ENCODE data around the gene THSD7B.

The THSD7B gene

DNA sequence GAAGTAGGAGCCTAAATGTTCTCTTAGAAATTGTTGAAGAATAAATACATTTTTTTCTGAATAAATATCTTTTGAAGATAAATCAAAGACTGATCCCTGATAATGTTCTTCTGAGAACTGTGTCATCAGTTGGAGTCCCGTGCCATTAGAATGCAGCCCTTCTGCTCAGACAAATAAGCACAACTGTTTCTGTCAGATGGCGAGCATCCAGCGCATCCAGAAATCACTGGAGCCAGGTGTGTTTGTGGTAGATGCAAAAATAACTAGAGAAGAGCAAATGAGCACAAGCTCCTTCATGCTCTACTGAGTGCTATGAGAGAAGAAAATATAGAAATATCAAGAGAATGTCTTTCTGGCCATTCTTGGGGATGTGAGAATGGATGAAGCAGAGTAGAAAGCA, 573.7 kb downstream of the THSD7B start:
- TF ChIP-seq ZFX (IDR thresholded peaks at IDR 0.05; ENCODE audit: borderline replicate concordance) (no peak), CTCF (IDR thresholded peaks at IDR 0.05) (no peak)
- H3K27ac ChIP-seq, result no peak overlapping the region

GRCh38 chr2:137345994-137346393, 580.6 kb downstream of the THSD7B start:
- TF ChIP-seq ZFX (IDR thresholded peaks at IDR 0.05; ENCODE audit: borderline replicate concordance) (no peak), CTCF (IDR thresholded peaks at IDR 0.05) (no peak)
- H3K27ac ChIP-seq, result no peak overlapping the region

DNA sequence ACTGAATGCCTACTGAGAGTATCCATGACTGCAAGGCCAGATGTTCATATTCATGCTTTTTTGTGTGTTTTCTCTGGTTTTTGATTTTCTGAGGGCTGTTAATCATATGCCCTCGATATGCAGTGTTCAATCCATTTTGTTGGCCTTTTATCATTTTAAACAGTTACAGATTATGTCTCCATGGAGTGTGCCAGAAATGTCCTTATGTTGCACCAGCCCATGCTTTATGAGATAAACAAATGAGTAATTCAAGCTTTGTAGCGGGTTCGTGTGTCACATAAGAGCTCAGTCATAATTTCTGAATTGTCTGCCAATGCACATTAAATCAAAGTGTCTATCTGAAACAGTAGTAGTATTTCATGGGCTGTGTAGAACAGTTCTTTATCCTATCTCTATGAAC, 583.0 kb downstream of the THSD7B start:
- H3K27ac ChIP-seq, result no peak overlapping the region
- TF ChIP-seq CTCF (IDR thresholded peaks at IDR 0.05), result no peak
- TF ChIP-seq ZFX (IDR thresholded peaks at IDR 0.05; ENCODE audit: borderline replicate concordance), result no peak

GRCh38 chr2:137357634-137358033, 592.3 kb downstream of the THSD7B start:
- no peak for TF ChIP-seq CTCF (IDR thresholded peaks at IDR 0.05)
- TF ChIP-seq ZFX (IDR thresholded peaks at IDR 0.05; ENCODE audit: borderline replicate concordance), result no peak
- H3K27ac ChIP-seq, result no peak overlapping the region

DNA sequence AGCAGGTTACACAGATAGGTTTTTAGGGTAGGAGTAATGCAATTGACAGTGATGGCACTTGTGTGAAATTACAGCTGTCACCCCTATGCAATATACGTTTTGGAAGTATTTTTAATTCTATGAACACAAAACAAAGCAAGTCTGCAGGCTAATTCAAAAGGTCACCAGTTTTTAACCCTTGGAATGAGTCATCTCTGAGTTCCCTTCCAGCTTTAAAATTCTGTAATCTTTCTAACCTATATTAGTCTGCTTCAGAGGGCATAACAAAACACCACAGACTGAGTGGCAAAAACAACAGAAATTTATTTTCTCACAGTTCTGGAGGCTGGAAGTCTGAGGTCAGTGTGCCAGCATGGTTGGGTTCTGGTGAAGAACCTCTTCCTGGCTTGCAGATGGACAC, 602.0 kb downstream of the THSD7B start:
- no peak overlapping the region for H3K27ac ChIP-seq
- no peak for TF ChIP-seq ZFX (IDR thresholded peaks at IDR 0.05; ENCODE audit: borderline replicate concordance)
- no peak for TF ChIP-seq CTCF (IDR thresholded peaks at IDR 0.05)

DNA sequence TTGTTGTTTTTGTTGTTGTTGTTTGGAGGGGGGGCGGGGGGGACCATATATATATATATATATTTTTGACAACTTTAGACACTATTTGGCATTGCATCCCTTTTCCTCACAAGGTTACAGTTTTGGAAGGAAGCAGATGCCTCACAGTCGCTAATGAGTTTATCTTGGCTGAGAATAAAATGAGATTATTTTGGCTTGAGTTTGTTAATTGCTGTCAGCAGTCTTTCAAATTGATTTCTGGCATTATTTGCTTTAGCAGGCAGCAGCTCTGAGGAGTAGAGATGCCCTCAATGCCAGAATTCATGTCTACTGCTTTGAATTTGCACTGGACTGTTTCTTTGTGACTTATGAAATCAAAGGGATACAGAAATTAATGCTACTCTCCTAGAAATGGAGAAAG, 603.8 kb downstream of the THSD7B start:
- no peak overlapping the region for H3K27ac ChIP-seq
- TF ChIP-seq CTCF (IDR thresholded peaks at IDR 0.05) (no peak), ZFX (IDR thresholded peaks at IDR 0.05; ENCODE audit: borderline replicate concordance) (no peak)

- H3K27ac ChIP-seq, result no peak overlapping the region
- no peak for TF ChIP-seq CTCF (IDR thresholded peaks at IDR 0.05)
- TF ChIP-seq ZFX (IDR thresholded peaks at IDR 0.05; ENCODE audit: borderline replicate concordance), result no peak
Observed at GRCh38 chr2:137379186-137379585, 613.8 kb downstream of the THSD7B start.
